Panc1 (cell line): ENCODE measurements around the gene ARHGEF39. TPM values are rescaled to one million over a fixed set of nuclear protein-coding genes. Genes with fewer than 3 reads are reported as not detected.

Source experiments
- ATAC-seq: fragments of 200-7000 bp; cut with Tn5 transposase; 2 replicates; pipeline ENCODE4 v1.9.1; 2020; ENCODE audit warnings: mild to moderate bottlenecking, moderate library complexity
- BruUV-seq: library from RNA; stranded (reverse); fragments of 400-500 nt; replicated peaks from 2 replicates; lab custom pipeline; 2021; lab: Mats Ljungman, UMichigan
- CTCF ChIA-PET: fragments of 300-600 bp; sonication (Branson Sonifier 250); formaldehyde crosslinking; loops from one replicate; lab custom pipeline; 2022; ENCODE audit warnings: antibody characterized with exemption; lab: Charles Lee
- POLR2A ChIA-PET: fragments of 300-600 bp; sonication (Branson Sonifier 250); formaldehyde crosslinking; loops from one replicate; lab custom pipeline; 2022; ENCODE audit warnings: antibody characterized with exemption; lab: Charles Lee
- DNase-seq: peaks from one replicate; pipeline ENCODE4 v3.0.0-alpha.2; 2010; ENCODE audit warnings: low read depth, low spot score
- H3K27ac ChIP-seq: 2 replicates; pipeline ENCODE4 v1.5.1; 2011; ENCODE audit warnings: mild to moderate bottlenecking, low read length, inconsistent platforms
- H3K27me3 ChIP-seq: fragments of 200-500 bp; sonication (Bioruptor generic); 2 replicates; pipeline ENCODE4 v1.6.0; 2014; ENCODE audit warnings: low read length, inconsistent platforms; ENCODE audit not compliant: control insufficient read depth, insufficient read depth
- H3K36me3 ChIP-seq: fragments of 200-500 bp; sonication (Bioruptor generic); 2 replicates; pipeline ENCODE4 v1.5.1; 2014; ENCODE audit warnings: inconsistent platforms, mild to moderate bottlenecking, low read length, moderate library complexity; ENCODE audit not compliant: control insufficient read depth, insufficient read depth
- H3K4me1 ChIP-seq: 2 replicates; pipeline ENCODE4 v1.5.1; 2011; ENCODE audit warnings: inconsistent platforms, mild to moderate bottlenecking, low read length, moderate library complexity; ENCODE audit not compliant: control insufficient read depth, insufficient read depth
- H3K4me3 ChIP-seq, 2 experiments: 2 replicates each; pipeline ENCODE4 v1.5.1; 2011 to 2012; ENCODE audit warnings: low read depth in 2 of 2, low read length in 2 of 2, mild to moderate bottlenecking in 2 of 2, inconsistent platforms in 1 of 2, moderate library complexity in 1 of 2
- H3K9me3 ChIP-seq: fragments of 200-500 bp; sonication (Bioruptor generic); 2 replicates; pipeline ENCODE4 v1.5.1; 2014; ENCODE audit warnings: low read depth, mild to moderate bottlenecking, inconsistent platforms, low read length, moderate library complexity; ENCODE audit not compliant: control insufficient read depth, insufficient read depth
- POLR2AphosphoS5 ChIP-seq: IDR thresholded peaks from 2 replicates; pipeline ENCODE4 v1.6.1; 2012; ENCODE audit warnings: mild to moderate bottlenecking, low read depth, low read length, moderate library complexity
- SIN3A ChIP-seq: IDR thresholded peaks from 2 replicates; pipeline ENCODE4 v1.6.1; 2012; ENCODE audit warnings: low read depth, mild to moderate bottlenecking, low read length, moderate library complexity, borderline replicate concordance; ENCODE audit not compliant: insufficient read depth
- TCF7L2 ChIP-seq: IDR thresholded peaks from 2 replicates; pipeline ENCODE4 v1.6.1; 2011; ENCODE audit warnings: mild to moderate bottlenecking, low read depth, low read length, inconsistent platforms
- in situ Hi-C: cut with HindIII; loops from 2 replicates; pipeline ENCODE4 v1.10.0; 2016; ENCODE audit warnings: low sequenced_read_pairs, low pct_unique_long_range_greater_than_20kb
- intact Hi-C: fragments of 100-400 bp; cut with micrococcal nuclease; formaldehyde crosslinking; loops from one replicate; pipeline ENCODE4 v1.10.0; 2022; ENCODE audit not compliant: unreplicated experiment
- total RNA-seq: library from RNA; stranded (reverse); gene quantifications from one replicate; pipeline ENCODE4 v1.2.1, GENCODE V29; 2021; ENCODE audit not compliant: unreplicated experiment
- TF ChIP-seq, protein P1 (sequence below), 2 experiments: IDR thresholded peaks; 2 replicates each; pipeline ENCODE4 v1.6.1; 2011 to 2012; ENCODE audit warnings: low read depth in 2 of 2, control low read depth in 1 of 2, low read length in 1 of 2, mild to moderate bottlenecking in 1 of 2, moderate library complexity in 1 of 2; ENCODE audit not compliant: insufficient read depth in 1 of 2
- TF ChIP-seq, protein P2 (sequence below): fragments of 450-650 bp; IDR thresholded peaks from 2 replicates; pipeline ENCODE4 v1.5.1; 2017; ENCODE audit warnings: mild to moderate bottlenecking

Gene ARHGEF39
- total RNA-seq, 1 experiment from 2014 or later: 34.0 TPM

DNA sequence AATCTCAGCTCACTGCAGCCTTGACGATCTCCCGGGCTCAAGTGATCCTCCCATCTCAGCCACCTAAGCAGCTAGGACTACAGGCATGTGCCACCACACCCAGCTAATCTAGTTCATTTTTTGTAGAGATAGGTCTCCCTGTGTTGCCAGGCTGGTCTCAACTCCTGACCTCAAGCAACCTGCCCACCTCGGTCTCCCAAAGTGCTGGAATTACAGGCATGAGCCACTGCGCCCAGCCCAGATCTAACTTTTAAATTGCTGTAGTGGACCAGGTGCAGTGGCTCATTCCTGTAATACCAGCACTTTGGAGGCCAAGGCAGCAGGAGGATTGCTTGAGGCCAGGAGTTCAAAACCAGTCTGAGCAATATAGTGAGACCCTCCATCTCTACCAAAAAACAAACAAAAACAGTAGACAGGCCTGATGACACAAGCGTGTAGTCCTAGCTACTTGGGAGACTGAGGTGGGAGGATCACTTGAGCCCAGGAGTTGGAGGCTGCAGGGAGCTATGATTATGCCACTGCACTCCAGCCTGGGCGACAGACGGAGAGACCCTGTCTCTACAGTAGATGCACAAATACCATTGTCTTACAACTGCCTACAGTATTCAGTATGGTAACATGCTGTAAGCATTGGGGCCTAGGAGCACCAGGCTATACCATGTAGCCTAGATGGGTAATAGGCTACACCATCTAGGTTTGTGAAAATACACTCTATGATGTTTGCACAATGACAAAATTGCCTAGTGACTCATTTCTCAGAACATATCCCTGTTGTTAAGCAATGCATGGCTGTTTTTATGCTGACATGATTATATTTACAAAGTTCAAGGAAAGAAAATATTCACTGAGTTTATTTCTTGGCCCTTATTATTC is 12.8 kb downstream of the ARHGEF39 start:
- H3K27me3 ChIP-seq: no peaks in the 10 kb centered on the region
- no peak for DNase-seq
- in situ Hi-C loops: no loop called here

DNA sequence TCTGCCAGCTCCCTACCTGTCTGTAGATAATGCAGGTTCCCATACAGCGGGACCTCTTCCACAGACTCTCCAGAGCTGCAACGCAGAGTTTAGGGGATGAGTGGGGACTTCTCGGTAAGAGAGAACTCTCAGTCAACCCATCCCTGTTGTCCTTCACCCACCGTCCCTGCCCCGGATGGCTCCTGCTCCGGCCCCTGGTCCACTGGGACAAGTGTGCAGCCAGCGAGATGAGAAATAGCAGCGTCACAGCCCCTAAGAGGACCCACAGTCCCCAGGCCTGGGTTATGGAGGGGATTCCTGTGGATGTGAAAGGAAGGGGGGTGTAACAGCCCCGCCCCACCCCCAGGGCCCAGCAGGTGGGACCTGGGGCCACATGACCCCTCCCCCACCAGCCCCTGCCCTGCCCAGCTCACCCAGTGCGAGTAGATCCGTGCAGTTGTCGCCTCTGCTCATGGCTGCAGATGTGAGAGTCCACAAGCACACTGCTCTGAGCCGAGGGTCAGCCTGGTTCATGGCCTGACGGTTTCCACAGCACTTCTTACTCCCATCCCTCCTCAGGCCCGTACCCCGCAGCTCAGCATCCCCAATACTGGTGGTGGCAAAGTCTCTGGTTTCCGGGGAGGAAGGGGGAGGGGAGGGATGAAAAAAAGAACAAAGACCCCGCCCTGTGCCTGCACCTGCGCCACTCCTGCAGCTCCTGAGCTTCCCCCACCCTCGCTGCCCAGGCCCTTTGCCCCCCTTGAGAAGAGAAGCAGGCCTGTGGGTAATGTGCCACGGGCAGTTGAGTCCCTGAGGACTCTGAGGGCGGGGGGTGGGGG is 14.4 kb downstream of the ARHGEF39 start, which contains the start of gene SIT1:
SIT1 (minus strand) TSS at position 591 of the 818 bp plus-strand sequence; CDS start at position 513, 78 bp downstream.
- DNase-seq (no peak), ATAC-seq (no peak)
- no peaks in the 10 kb centered on the region for H3K27me3 ChIP-seq
- BruUV-seq: no TSS peak
- ChIA-PET POLR2A (no interaction called here), CTCF (no interaction called here)
- in situ Hi-C loops (no loop called here), intact Hi-C loops (loop anchor here (10.0 kb wide), 1 partner anchor 164 kb away; the partner anchor contains the start of genes HINT2 and SPAG8)
- no peak within 1 kb of the TSS for H3K27ac ChIP-seq
- no peaks in the 10 kb centered on the region for H3K9me3 ChIP-seq
- TF ChIP-seq POLR2AphosphoS5: no peak
- TF ChIP-seq, protein P1, sequence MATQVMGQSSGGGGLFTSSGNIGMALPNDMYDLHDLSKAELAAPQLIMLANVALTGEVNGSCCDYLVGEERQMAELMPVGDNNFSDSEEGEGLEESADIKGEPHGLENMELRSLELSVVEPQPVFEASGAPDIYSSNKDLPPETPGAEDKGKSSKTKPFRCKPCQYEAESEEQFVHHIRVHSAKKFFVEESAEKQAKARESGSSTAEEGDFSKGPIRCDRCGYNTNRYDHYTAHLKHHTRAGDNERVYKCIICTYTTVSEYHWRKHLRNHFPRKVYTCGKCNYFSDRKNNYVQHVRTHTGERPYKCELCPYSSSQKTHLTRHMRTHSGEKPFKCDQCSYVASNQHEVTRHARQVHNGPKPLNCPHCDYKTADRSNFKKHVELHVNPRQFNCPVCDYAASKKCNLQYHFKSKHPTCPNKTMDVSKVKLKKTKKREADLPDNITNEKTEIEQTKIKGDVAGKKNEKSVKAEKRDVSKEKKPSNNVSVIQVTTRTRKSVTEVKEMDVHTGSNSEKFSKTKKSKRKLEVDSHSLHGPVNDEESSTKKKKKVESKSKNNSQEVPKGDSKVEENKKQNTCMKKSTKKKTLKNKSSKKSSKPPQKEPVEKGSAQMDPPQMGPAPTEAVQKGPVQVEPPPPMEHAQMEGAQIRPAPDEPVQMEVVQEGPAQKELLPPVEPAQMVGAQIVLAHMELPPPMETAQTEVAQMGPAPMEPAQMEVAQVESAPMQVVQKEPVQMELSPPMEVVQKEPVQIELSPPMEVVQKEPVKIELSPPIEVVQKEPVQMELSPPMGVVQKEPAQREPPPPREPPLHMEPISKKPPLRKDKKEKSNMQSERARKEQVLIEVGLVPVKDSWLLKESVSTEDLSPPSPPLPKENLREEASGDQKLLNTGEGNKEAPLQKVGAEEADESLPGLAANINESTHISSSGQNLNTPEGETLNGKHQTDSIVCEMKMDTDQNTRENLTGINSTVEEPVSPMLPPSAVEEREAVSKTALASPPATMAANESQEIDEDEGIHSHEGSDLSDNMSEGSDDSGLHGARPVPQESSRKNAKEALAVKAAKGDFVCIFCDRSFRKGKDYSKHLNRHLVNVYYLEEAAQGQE (IDR thresholded peaks at IDR 0.05; ENCODE audit: insufficient read depth in 1 of 2, low read depth in 2 of 2, low read length in 1 of 2): no peak
- no peak for TF ChIP-seq TCF7L2
- TF ChIP-seq SIN3A: no peak
- TF ChIP-seq, protein P2, sequence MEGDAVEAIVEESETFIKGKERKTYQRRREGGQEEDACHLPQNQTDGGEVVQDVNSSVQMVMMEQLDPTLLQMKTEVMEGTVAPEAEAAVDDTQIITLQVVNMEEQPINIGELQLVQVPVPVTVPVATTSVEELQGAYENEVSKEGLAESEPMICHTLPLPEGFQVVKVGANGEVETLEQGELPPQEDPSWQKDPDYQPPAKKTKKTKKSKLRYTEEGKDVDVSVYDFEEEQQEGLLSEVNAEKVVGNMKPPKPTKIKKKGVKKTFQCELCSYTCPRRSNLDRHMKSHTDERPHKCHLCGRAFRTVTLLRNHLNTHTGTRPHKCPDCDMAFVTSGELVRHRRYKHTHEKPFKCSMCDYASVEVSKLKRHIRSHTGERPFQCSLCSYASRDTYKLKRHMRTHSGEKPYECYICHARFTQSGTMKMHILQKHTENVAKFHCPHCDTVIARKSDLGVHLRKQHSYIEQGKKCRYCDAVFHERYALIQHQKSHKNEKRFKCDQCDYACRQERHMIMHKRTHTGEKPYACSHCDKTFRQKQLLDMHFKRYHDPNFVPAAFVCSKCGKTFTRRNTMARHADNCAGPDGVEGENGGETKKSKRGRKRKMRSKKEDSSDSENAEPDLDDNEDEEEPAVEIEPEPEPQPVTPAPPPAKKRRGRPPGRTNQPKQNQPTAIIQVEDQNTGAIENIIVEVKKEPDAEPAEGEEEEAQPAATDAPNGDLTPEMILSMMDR: no peak
- no peak within 1 kb of the TSS for H3K4me3 ChIP-seq
- no peaks in the 10 kb centered on the region for H3K36me3 ChIP-seq
- H3K4me1 ChIP-seq: peaks cover 12% of the 10 kb centered on the region

More for the DNA sequence above, 12.8 kb downstream of the ARHGEF39 start:
- ATAC-seq: peak; percentile 44
- no peak for TF ChIP-seq TCF7L2
- TF ChIP-seq, protein P1 (IDR thresholded peaks at IDR 0.05; ENCODE audit: insufficient read depth in 1 of 2, low read depth in 2 of 2, low read length in 1 of 2): no peak
- TF ChIP-seq, protein P2: no peak
- TF ChIP-seq POLR2AphosphoS5: no peak
- no peak for TF ChIP-seq SIN3A
- Histone ChIP-seq H3K4me1 (peaks cover 6% of the 10 kb centered on the region), H3K9me3 (no peaks in the 10 kb centered on the region), H3K27ac (no peak overlapping the region), H3K36me3 (no peaks in the 10 kb centered on the region), H3K4me3 (no peak overlapping the region)
- intact Hi-C loops: loop anchor here (10.0 kb wide), 1 partner anchor 163 kb away; the partner anchor contains the start of genes HINT2 and SPAG8
- POLR2A ChIA-PET: interaction anchor here (0.6 kb wide), 1 partner anchor 44 kb away, joined by 4 read pairs; no protein-coding TSS in a partner anchor
- CTCF ChIA-PET: no interaction called here
- no TSS peak for BruUV-seq
